BJ (cell line): ENCODE data around the gene NCOR2. TPM values are rescaled to one million over a fixed set of nuclear protein-coding genes. Genes with fewer than 3 reads are reported as not detected.
A peak's percentile ranks its signal among the peaks of the same experiment; 100 is the strongest.

ENCODE experiments used
- CTCF ChIA-PET: fragments of 350-600 bp; formaldehyde crosslinking; extraction: SDS; loops from one replicate; lab custom pipeline; 2021; ENCODE audit warnings: antibody characterized with exemption, inconsistent platforms; lab: Yijun Ruan, JAX
- POLR2A ChIA-PET: fragments of 300-600 bp; sonication (Branson Sonifier 250); formaldehyde crosslinking; extraction: SDS; loops from one replicate; lab custom pipeline; 2021; ENCODE audit warnings: antibody characterized with exemption; lab: Charles Lee
- DNase-seq: peaks from one replicate; pipeline ENCODE4 v3.0.0-alpha.2; 2011; ENCODE audit warnings: low read depth
- H3K27me3 ChIP-seq: 2 replicates; pipeline ENCODE4 v1.6.0; 2011; ENCODE audit warnings: low read length; ENCODE audit not compliant: control insufficient read depth, insufficient read depth
- H3K36me3 ChIP-seq: 2 replicates; pipeline ENCODE4 v1.5.1; 2011; ENCODE audit warnings: low read length; ENCODE audit not compliant: control insufficient read depth, insufficient read depth
- H3K4me3 ChIP-seq: 2 replicates; pipeline ENCODE4 v1.5.1; 2011; ENCODE audit warnings: low read depth, mild to moderate bottlenecking, control low read depth, low read length
- CTCF ChIP-seq: IDR thresholded peaks from 2 replicates; pipeline ENCODE4 v1.5.1; 2011; ENCODE audit warnings: low read depth, mild to moderate bottlenecking, control low read depth, inconsistent platforms, low read length, moderate library complexity; ENCODE audit not compliant: insufficient read depth
- polyA plus RNA-seq: library from polyadenylated mRNA; depleted of rRNA; stranded (reverse); fragments of >200 nt; gene quantifications from 2 replicates; pipeline ENCODE4 v1.2.3, GENCODE V29; 2011

The NCOR2 gene
- polyA plus RNA-seq, 1 experiment, result 8.3 TPM

DNA sequence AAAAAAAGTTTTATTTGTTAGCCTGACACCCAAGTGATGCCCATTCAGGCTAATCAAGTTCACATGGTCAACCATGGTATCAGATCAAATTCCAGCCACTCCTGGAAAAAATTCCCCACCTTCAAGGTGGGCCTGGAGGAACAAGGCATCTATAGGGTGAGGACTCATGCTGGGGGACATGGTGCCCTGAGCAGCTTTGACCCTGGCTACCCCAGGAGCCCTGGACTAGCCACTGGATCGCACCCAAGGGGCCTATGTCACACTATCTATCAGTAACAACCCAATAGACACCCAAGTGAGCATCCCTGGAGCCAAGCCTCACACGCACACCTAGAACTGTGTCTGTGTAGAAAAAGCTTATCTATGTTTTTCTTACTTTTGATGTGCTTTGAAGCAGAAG is 4.1 kb upstream of the NCOR2 start:
- no peak for DNase-seq
- CTCF ChIA-PET, result interaction anchor here (0.5 to 3.7 kb wide), 4 partner anchors 149 to 556 kb away, joined by 3 to 29 read pairs (median 3); no protein-coding TSS in a partner anchor
- H3K36me3 ChIP-seq, result no peaks in the 10 kb centered on the region
- H3K4me3 ChIP-seq, result no peak overlapping the region
- no peaks in the 10 kb centered on the region; the same call in 1 of the 2 replicates for H3K27me3 ChIP-seq
- TF ChIP-seq CTCF, result no peak
- POLR2A ChIA-PET, result interaction anchor here (0.7 kb wide), 1 partner anchor 250 kb away, joined by 3 read pairs; no protein-coding TSS in a partner anchor

- no peak for TF ChIP-seq CTCF
- no peak for DNase-seq
- CTCF ChIA-PET, result interaction anchor here (0.5 to 3.7 kb wide), 7 partner anchors 9 to 555 kb away, joined by 3 to 29 read pairs (median 3); no protein-coding TSS in a partner anchor
- no peak overlapping the region for H3K4me3 ChIP-seq
- H3K36me3 ChIP-seq, result no peaks in the 10 kb centered on the region
- no peaks in the 10 kb centered on the region; the same call in 1 of the 2 replicates for H3K27me3 ChIP-seq
- POLR2A ChIA-PET, result no interaction called here
Observed at GRCh38 chr12:124570810-124571209, 3.4 kb upstream of the NCOR2 start.

GRCh38 chr12:124569375-124570148 is 2.1 kb upstream of the NCOR2 start:
- Histone ChIP-seq H3K4me3 (no peak overlapping the region), H3K27me3 (no peaks in the 10 kb centered on the region; the same call in 1 of the 2 replicates), H3K36me3 (no peaks in the 10 kb centered on the region)
- ChIA-PET CTCF (interaction anchor here (0.6 to 3.7 kb wide), 6 partner anchors 10 to 218 kb away, joined by 3 to 29 read pairs (median 4); no protein-coding TSS in a partner anchor), POLR2A (no interaction called here)
- DNase-seq, result no peak
- TF ChIP-seq CTCF, result no peak

DNA sequence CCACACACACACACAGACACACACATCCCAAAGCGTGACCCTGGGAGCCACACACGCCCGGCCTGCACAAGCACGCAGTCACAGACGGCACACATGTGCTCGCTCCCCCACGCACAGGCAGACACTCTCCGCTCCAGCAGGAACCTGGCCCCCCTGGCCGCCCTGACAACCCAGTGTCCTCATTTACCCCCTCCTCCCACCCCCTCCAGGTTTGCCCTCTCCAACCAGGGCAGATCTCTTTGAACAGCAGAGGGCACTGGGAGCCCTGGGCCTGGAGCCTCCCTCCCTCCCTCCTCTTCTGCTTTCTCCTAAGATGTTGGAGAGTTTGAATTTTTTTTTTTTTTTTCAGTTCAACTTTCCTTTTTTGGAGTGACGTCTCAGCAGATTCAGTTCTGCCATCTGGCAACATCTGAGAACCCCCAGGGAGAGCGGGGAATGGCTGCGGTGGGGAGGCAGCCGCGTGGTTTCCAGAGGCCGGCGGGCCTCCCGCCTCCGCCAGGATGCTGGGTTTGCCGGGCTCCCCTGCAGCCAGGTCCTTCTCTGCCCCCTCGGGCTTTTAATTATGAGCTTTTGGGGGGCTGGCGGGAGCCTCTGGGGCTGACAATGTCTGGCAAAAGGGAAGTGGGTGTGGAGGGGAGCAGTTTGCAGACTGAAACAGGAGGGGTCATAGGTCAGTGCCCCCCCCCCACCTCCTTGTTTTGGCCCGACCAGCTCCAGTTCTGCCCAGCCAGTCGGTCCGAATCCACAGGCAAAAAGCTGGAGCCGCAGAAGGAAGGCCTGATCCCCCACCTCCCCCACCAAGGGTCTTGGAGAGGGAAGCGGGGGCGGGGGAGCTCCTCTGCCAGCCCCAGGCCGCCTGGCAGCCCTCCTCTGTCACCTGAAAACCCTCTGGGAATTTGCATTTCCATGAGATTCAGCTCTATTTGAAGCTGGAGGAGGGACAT is 1.3 kb upstream of the NCOR2 start:
- ChIA-PET POLR2A (no interaction called here), CTCF (interaction anchor here (0.6 to 3.7 kb wide), 5 partner anchors 119 to 217 kb away, joined by 3 to 29 read pairs (median 5); no protein-coding TSS in a partner anchor)
- TF ChIP-seq CTCF, result peak; percentile 82
- H3K36me3 ChIP-seq, result no peaks in the 10 kb centered on the region
- peak; percentile 76 for DNase-seq
- no peak overlapping the region for H3K4me3 ChIP-seq
- H3K27me3 ChIP-seq, result no peaks in the 10 kb centered on the region; the same call in 1 of the 2 replicates
